ENCODE measurements around the gene FHIP2A. TPM values are rescaled to one million over a fixed set of nuclear protein-coding genes. Genes with fewer than 3 reads are reported as not detected.
"Not testable (repeated sequence)": the region's sequence is repeated elsewhere in the genome, so short reads cannot be mapped to it uniquely, and the experiment has no call there.

The FHIP2A gene
- total and polyA plus RNA-seq, 4 donors, result 26.8 to 46.4 (median 27.6) TPM

- no peak for DNase-seq (ENCODE audit: low read depth in 4 of 6, low spot score in 6 of 6)
- no peaks in the 10 kb centered on the region for H3K27me3 ChIP-seq (ENCODE audit: control insufficient read depth, insufficient read depth, low read length)
- H3K4me3 ChIP-seq (ENCODE audit: low read depth, low read length), result no peak overlapping the region
- WGBS (ENCODE audit: insufficient coverage), result 88% methylated on average over 1 of the region's 4 CpGs
- H3K9me3 ChIP-seq (ENCODE audit: control insufficient read depth, insufficient read depth, low read length), result no peaks in the 10 kb centered on the region
- peaks cover 7% of the 10 kb centered on the region for H3K36me3 ChIP-seq (ENCODE audit: control insufficient read depth, insufficient read depth, low read length)
- no peaks in the 10 kb centered on the region for H3K4me1 ChIP-seq (ENCODE audit: control insufficient read depth, insufficient read depth, low read length)
- no peak overlapping the region for H3K27ac ChIP-seq (ENCODE audit: low read depth, low read length)
Observed at GRCh38 chr10:114829160-114829909, 7.8 kb downstream of the FHIP2A start.

- Histone ChIP-seq H3K4me1 (ENCODE audit: control insufficient read depth, insufficient read depth, low read length) (no peaks in the 10 kb centered on the region), H3K4me3 (ENCODE audit: low read depth, low read length) (no peak overlapping the region), H3K9me3 (ENCODE audit: control insufficient read depth, insufficient read depth, low read length) (no peaks in the 10 kb centered on the region), H3K27ac (ENCODE audit: low read depth, low read length) (no peak overlapping the region), H3K36me3 (ENCODE audit: control insufficient read depth, insufficient read depth, low read length) (peaks cover 7% of the 10 kb centered on the region), H3K27me3 (ENCODE audit: control insufficient read depth, insufficient read depth, low read length) (no peaks in the 10 kb centered on the region)
- no peak for DNase-seq (ENCODE audit: low read depth in 4 of 6, low spot score in 6 of 6)
- WGBS (ENCODE audit: insufficient coverage), result 56% methylated on average over 2 of the region's 6 CpGs
Observed at GRCh38 chr10:114831186-114831867, 9.7 kb downstream of the FHIP2A start.

- Histone ChIP-seq H3K27ac (ENCODE audit: low read depth, low read length) (no peak overlapping the region), H3K36me3 (ENCODE audit: control insufficient read depth, insufficient read depth, low read length) (peaks cover 30% of the 10 kb centered on the region), H3K4me3 (ENCODE audit: low read depth, low read length) (no peak overlapping the region), H3K27me3 (ENCODE audit: control insufficient read depth, insufficient read depth, low read length) (no peaks in the 10 kb centered on the region), H3K4me1 (ENCODE audit: control insufficient read depth, insufficient read depth, low read length) (no peaks in the 10 kb centered on the region), H3K9me3 (ENCODE audit: control insufficient read depth, insufficient read depth, low read length) (no peaks in the 10 kb centered on the region)
- no CpG with 5 or more reads among the region's 3 CpGs for WGBS (ENCODE audit: insufficient coverage)
- DNase-seq (ENCODE audit: low read depth in 4 of 6, low spot score in 6 of 6), result no peak
Observed at GRCh38 chr10:114837690-114838089, 16.1 kb downstream of the FHIP2A start.

GRCh38 chr10:114839901-114840300 lies 18.3 kb downstream of the FHIP2A start:
- no peaks in the 10 kb centered on the region for H3K9me3 ChIP-seq (ENCODE audit: control insufficient read depth, insufficient read depth, low read length)
- H3K36me3 ChIP-seq (ENCODE audit: control insufficient read depth, insufficient read depth, low read length), result peaks cover 32% of the 10 kb centered on the region
- DNase-seq (ENCODE audit: low read depth in 4 of 6, low spot score in 6 of 6), result no peak
- no peaks in the 10 kb centered on the region for H3K27me3 ChIP-seq (ENCODE audit: control insufficient read depth, insufficient read depth, low read length)
- H3K27ac ChIP-seq (ENCODE audit: low read depth, low read length), result no peak overlapping the region
- WGBS (ENCODE audit: insufficient coverage), result 100% methylated on average over 2 of the region's 3 CpGs
- no peaks in the 10 kb centered on the region for H3K4me1 ChIP-seq (ENCODE audit: control insufficient read depth, insufficient read depth, low read length)
- no peak overlapping the region for H3K4me3 ChIP-seq (ENCODE audit: low read depth, low read length)

- no peak for DNase-seq (ENCODE audit: low read depth in 4 of 6, low spot score in 6 of 6)
- Histone ChIP-seq H3K36me3 (ENCODE audit: control insufficient read depth, insufficient read depth, low read length) (peaks cover 39% of the 10 kb centered on the region), H3K4me3 (ENCODE audit: low read depth, low read length) (no peak overlapping the region), H3K27ac (ENCODE audit: low read depth, low read length) (no peak overlapping the region), H3K9me3 (ENCODE audit: control insufficient read depth, insufficient read depth, low read length) (no peaks in the 10 kb centered on the region), H3K4me1 (ENCODE audit: control insufficient read depth, insufficient read depth, low read length) (no peaks in the 10 kb centered on the region), H3K27me3 (ENCODE audit: control insufficient read depth, insufficient read depth, low read length) (no peaks in the 10 kb centered on the region)
- 100% methylated on average over 3 of the region's 8 CpGs for WGBS (ENCODE audit: insufficient coverage)
Observed at GRCh38 chr10:114845978-114846693, 24.6 kb downstream of the FHIP2A start.

GRCh38 chr10:114847517-114847916 lies 25.9 kb downstream of the FHIP2A start:
- not testable (repeated sequence) for H3K27ac ChIP-seq (ENCODE audit: low read depth, low read length); H3K27me3 ChIP-seq (ENCODE audit: control insufficient read depth, insufficient read depth, low read length); H3K4me3 ChIP-seq (ENCODE audit: low read depth, low read length); H3K9me3 ChIP-seq (ENCODE audit: control insufficient read depth, insufficient read depth, low read length); DNase-seq (ENCODE audit: low read depth in 4 of 6, low spot score in 6 of 6); H3K4me1 ChIP-seq (ENCODE audit: control insufficient read depth, insufficient read depth, low read length)
- 98% methylated on average over 6 of the region's 10 CpGs for WGBS (ENCODE audit: insufficient coverage)
- peaks cover 34% of the 10 kb centered on the region for H3K36me3 ChIP-seq (ENCODE audit: control insufficient read depth, insufficient read depth, low read length)

- 100% methylated on average over 3 of the region's 4 CpGs for WGBS (ENCODE audit: insufficient coverage)
- H3K36me3 ChIP-seq (ENCODE audit: control insufficient read depth, insufficient read depth, low read length), result peaks cover 32% of the 10 kb centered on the region
- no peaks in the 10 kb centered on the region for H3K9me3 ChIP-seq (ENCODE audit: control insufficient read depth, insufficient read depth, low read length)
- no peak for DNase-seq (ENCODE audit: low read depth in 4 of 6, low spot score in 6 of 6)
- H3K4me3 ChIP-seq (ENCODE audit: low read depth, low read length), result no peak overlapping the region
- no peaks in the 10 kb centered on the region for H3K27me3 ChIP-seq (ENCODE audit: control insufficient read depth, insufficient read depth, low read length)
- H3K4me1 ChIP-seq (ENCODE audit: control insufficient read depth, insufficient read depth, low read length), result no peaks in the 10 kb centered on the region
- H3K27ac ChIP-seq (ENCODE audit: low read depth, low read length), result no peak overlapping the region
Observed at GRCh38 chr10:114849674-114850073, 28.1 kb downstream of the FHIP2A start.

- H3K9me3 ChIP-seq (ENCODE audit: control insufficient read depth, insufficient read depth, low read length), result no peaks in the 10 kb centered on the region
- no peaks in the 10 kb centered on the region for H3K4me1 ChIP-seq (ENCODE audit: control insufficient read depth, insufficient read depth, low read length)
- peaks cover 28% of the 10 kb centered on the region for H3K36me3 ChIP-seq (ENCODE audit: control insufficient read depth, insufficient read depth, low read length)
- no peak overlapping the region for H3K4me3 ChIP-seq (ENCODE audit: low read depth, low read length)
- no peaks in the 10 kb centered on the region for H3K27me3 ChIP-seq (ENCODE audit: control insufficient read depth, insufficient read depth, low read length)
- 100% methylated on average over 1 of the region's 2 CpGs for WGBS (ENCODE audit: insufficient coverage)
- H3K27ac ChIP-seq (ENCODE audit: low read depth, low read length), result no peak overlapping the region
- no peak for DNase-seq (ENCODE audit: low read depth in 4 of 6, low spot score in 6 of 6)
Observed at GRCh38 chr10:114850126-114850525, 28.5 kb downstream of the FHIP2A start.

- H3K36me3 ChIP-seq (ENCODE audit: control insufficient read depth, insufficient read depth, low read length), result peaks cover 28% of the 10 kb centered on the region
- no CpG with 5 or more reads among the region's 2 CpGs for WGBS (ENCODE audit: insufficient coverage)
Observed at GRCh38 chr10:114851336-114851735, 29.8 kb downstream of the FHIP2A start.

More at GRCh38 chr10:114851336-114851735, 29.8 kb downstream of the FHIP2A start:
- no peak overlapping the region for H3K4me3 ChIP-seq (ENCODE audit: low read depth, low read length)
- no peak overlapping the region for H3K27ac ChIP-seq (ENCODE audit: low read depth, low read length)
- no peaks in the 10 kb centered on the region for H3K9me3 ChIP-seq (ENCODE audit: control insufficient read depth, insufficient read depth, low read length)
- DNase-seq (ENCODE audit: low read depth in 4 of 6, low spot score in 6 of 6), result no peak
- H3K4me1 ChIP-seq (ENCODE audit: control insufficient read depth, insufficient read depth, low read length), result no peaks in the 10 kb centered on the region
- no peaks in the 10 kb centered on the region for H3K27me3 ChIP-seq (ENCODE audit: control insufficient read depth, insufficient read depth, low read length)
